ENCODE data around the gene HLA-E. TPM values are rescaled to one million over a fixed set of nuclear protein-coding genes. Genes with fewer than 3 reads are reported as not detected.
"Not testable (repeated sequence)": the region's sequence is repeated elsewhere in the genome, so short reads cannot be mapped to it uniquely, and the experiment has no call there.

Gene HLA-E
- total and polyA plus RNA-seq, 9 donors = 181 to 614 (median 244) TPM

DNA sequence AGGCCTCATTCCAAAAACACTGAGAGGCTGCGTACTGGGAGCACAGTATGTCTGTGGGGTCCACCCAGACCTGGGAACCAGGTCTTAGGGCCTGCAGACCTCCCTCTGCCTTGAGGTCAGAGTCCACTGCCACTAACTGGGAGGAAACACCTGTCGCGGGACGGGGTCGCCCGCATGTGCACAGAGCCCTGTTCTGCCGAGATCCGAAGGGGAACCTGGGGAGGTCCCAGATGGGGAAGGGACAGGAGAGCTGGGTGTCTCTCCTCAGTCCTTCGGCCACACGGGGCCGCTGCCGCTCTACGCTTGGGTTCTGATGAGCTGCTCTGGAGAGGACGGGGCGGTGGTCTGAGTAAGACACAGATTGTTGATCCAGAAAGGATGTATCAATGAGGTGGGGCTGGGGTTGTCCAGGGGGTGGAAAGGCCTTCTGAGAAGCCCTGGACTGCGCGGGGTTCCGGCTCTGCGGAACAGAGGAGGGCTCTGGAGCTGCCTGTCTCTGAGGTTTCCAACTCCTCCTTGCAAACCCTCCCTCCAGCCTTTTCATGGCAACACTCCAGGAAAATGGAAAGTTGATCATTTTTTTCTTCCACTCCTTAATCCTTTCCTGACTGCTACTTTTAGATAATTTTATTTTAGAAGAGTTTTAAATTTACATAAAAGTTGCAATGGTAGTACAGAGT is 7.2 kb upstream of the HLA-E start:
- not testable (repeated sequence) for H3K27ac ChIP-seq; H3K27me3 ChIP-seq; H3K4me3 ChIP-seq; H3K36me3 ChIP-seq; H3K4me1 ChIP-seq (ENCODE audit: insufficient read depth); H3K9me3 ChIP-seq
- DNase-seq = peak; percentile 44 to 83 (median 72)
- 0 to 1% (median 1%) methylated on average over 11 to 19 of the region's 19 CpGs for WGBS, 3 donors
- TF ChIP-seq CTCF (IDR thresholded peaks at IDR 0.05) = peak in 2 of 3 donors; percentile 14 to 50
- intact Hi-C loops (cut with DNase I) = loop anchor here in 3 of 4 donors (5.0 to 10.0 kb wide), 3 partner anchors 50 to 65 kb away; no protein-coding TSS in a partner anchor

- WGBS, 3 donors = 22 to 28% (median 24%) methylated on average over 7 of the region's 7 CpGs
- H3K4me1 ChIP-seq (ENCODE audit: insufficient read depth) = no peaks in the 10 kb centered on the region
- no peaks in the 10 kb centered on the region for H3K9me3 ChIP-seq
- no peaks in the 10 kb centered on the region for H3K36me3 ChIP-seq
- TF ChIP-seq EP300 (IDR thresholded peaks at IDR 0.05) = no peak
- TF ChIP-seq CTCF (IDR thresholded peaks at IDR 0.05) = peak in 2 of 3 donors; percentile 51 to 63
- H3K27ac ChIP-seq = no peak overlapping the region
- intact Hi-C loops (cut with DNase I) = loop anchor here in 3 of 4 donors (5.0 to 10.0 kb wide), 3 partner anchors 49 to 64 kb away; no protein-coding TSS in a partner anchor
- no peak overlapping the region for H3K4me3 ChIP-seq
- DNase-seq = no peak
- H3K27me3 ChIP-seq = peaks cover 2% of the 10 kb centered on the region
Measured at GRCh38 chr6:30483677-30484279, 5.5 kb upstream of the HLA-E start.

DNA sequence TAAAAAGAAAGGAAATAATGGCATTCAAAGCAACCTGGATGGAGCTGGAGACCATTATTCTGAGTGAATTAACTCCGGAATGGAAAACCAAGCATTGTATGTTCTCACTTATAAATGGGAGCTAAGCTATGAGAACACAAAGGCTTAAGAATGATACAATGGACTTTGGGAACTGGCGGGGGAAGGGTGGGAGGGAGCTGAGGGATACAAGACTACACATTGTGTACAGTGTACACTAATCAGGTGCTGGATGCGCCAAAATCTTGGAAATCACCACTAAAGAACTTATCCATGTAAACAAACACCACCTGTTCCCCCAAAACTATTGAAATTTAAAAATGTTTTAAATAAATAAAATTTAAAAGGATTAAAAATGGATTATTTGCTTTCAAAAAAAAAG is 4.1 kb upstream of the HLA-E start:
- intact Hi-C loops (cut with DNase I) = loop anchor here in 2 of 4 donors (5.0 to 10.0 kb wide), 2 partner anchors 50 to 57 kb away; no protein-coding TSS in a partner anchor
- no peak overlapping the region for H3K4me3 ChIP-seq
- no peaks in the 10 kb centered on the region for H3K36me3 ChIP-seq
- no peaks in the 10 kb centered on the region for H3K27me3 ChIP-seq
- DNase-seq = no peak
- H3K4me1 ChIP-seq (ENCODE audit: insufficient read depth) = peaks cover 1% of the 10 kb centered on the region
- WGBS, 3 donors = 79 to 85% (median 79%) methylated on average over 3 of the region's 3 CpGs
- TF ChIP-seq POLR2A (IDR thresholded peaks at IDR 0.05) (no peak), CTCF (IDR thresholded peaks at IDR 0.05) (no peak), EP300 (IDR thresholded peaks at IDR 0.05) (no peak)
- no peaks in the 10 kb centered on the region for H3K9me3 ChIP-seq
- no peak overlapping the region for H3K27ac ChIP-seq

DNA sequence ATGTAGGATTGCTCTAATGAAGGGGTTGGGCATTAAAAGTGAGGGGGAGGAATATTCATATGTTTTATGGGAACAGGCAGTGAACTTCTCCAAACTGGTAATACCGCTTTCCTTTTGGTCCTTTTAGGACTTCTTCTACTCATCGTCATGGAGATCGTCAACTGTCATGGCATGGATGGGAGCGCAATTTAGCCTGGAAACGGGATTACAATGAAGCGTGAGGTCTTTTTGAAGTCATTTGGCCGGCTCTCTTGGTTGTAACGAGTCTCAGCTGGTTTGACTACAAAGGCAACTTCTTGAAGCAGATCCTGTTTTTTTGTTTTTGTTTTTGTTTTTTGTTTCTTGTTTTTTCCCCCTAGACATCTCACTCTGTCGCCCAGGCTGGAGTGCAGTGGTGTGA is 1.4 kb upstream of the HLA-E start:
- no peaks in the 10 kb centered on the region for H3K36me3 ChIP-seq
- DNase-seq = no peak
- TF ChIP-seq CTCF (IDR thresholded peaks at IDR 0.05) (no peak), EP300 (IDR thresholded peaks at IDR 0.05) (no peak), POLR2A (IDR thresholded peaks at IDR 0.05) (no peak)
- H3K4me1 ChIP-seq (ENCODE audit: insufficient read depth) = peaks cover 4% of the 10 kb centered on the region
- no peaks in the 10 kb centered on the region for H3K9me3 ChIP-seq
- WGBS, 3 donors = 56 to 62% (median 61%) methylated on average over 9 of the region's 9 CpGs
- intact Hi-C loops (cut with DNase I) = loop anchor here in 2 of 4 donors (5.0 to 10.0 kb wide), 2 partner anchors 47 to 54 kb away; no protein-coding TSS in a partner anchor
- no peak overlapping the region for H3K27ac ChIP-seq
- no peaks in the 10 kb centered on the region for H3K27me3 ChIP-seq
- H3K4me3 ChIP-seq = no peak overlapping the region

- H3K27ac ChIP-seq = peak overlapping the region in 1 of 2 donors; percentile 98
- intact Hi-C loops (cut with DNase I) = loop anchor here in 2 of 4 donors (5.0 to 10.0 kb wide), 2 partner anchors 46 to 54 kb away; no protein-coding TSS in a partner anchor
- peak overlapping the region; percentile 57 for H3K4me3 ChIP-seq
- not testable (repeated sequence) for H3K27me3 ChIP-seq; H3K9me3 ChIP-seq; DNase-seq; H3K4me1 ChIP-seq (ENCODE audit: insufficient read depth); H3K36me3 ChIP-seq
- 88 to 92% (median 91%) methylated on average over 6 of the region's 6 CpGs for WGBS, 3 donors
Measured at GRCh38 chr6:30488697-30489080, 620 bp upstream of the HLA-E start.
